ENCODE measurements around the gene LTA. TPM values are rescaled to one million over a fixed set of nuclear protein-coding genes. Genes with fewer than 3 reads are reported as not detected.

LTA gene, protein sequence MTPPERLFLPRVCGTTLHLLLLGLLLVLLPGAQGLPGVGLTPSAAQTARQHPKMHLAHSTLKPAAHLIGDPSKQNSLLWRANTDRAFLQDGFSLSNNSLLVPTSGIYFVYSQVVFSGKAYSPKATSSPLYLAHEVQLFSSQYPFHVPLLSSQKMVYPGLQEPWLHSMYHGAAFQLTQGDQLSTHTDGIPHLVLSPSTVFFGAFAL
- not detected for polyA plus RNA-seq (2012; ENCODE audit: insufficient read depth, insufficient read length, low read depth)

DNA sequence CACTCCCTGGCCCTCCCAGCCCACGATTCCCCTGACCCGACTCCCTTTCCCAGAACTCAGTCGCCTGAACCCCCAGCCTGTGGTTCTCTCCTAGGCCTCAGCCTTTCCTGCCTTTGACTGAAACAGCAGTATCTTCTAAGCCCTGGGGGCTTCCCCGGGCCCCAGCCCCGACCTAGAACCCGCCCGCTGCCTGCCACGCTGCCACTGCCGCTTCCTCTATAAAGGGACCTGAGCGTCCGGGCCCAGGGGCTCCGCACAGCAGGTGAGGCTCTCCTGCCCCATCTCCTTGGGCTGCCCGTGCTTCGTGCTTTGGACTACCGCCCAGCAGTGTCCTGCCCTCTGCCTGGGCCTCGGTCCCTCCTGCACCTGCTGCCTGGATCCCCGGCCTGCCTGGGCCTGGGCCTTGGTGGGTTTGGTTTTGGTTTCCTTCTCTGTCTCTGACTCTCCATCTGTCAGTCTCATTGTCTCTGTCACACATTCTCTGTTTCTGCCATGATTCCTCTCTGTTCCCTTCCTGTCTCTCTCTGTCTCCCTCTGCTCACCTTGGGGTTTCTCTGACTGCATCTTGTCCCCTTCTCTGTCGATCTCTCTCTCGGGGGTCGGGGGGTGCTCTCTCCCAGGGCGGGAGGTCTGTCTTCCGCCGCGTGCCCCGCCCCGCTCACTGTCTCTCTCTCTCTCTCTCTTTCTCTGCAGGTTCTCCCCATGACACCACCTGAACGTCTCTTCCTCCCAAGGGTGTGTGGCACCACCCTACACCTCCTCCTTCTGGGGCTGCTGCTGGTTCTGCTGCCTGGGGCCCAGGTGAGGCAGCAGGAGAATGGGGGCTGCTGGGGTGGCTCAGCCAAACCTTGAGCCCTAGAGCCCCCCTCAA lies at the start of gene LTA:
LTA (plus strand) TSS at position 249 of the 871 bp plus-strand sequence; CDS start at position 703, 454 bp downstream.
- Histone ChIP-seq H3K4me3 (ENCODE audit: low read depth, low read length) (no peak within 1 kb of the TSS), H3K9me3 (no peaks in the 10 kb centered on the region), H3K36me3 (no peaks in the 10 kb centered on the region), H3K27me3 (no peaks in the 10 kb centered on the region; the same call in 1 of the 2 replicates), H3K4me1 (peaks cover 6% of the 10 kb centered on the region; the same call in 1 of the 2 replicates)
- TF ChIP-seq, protein P1, sequence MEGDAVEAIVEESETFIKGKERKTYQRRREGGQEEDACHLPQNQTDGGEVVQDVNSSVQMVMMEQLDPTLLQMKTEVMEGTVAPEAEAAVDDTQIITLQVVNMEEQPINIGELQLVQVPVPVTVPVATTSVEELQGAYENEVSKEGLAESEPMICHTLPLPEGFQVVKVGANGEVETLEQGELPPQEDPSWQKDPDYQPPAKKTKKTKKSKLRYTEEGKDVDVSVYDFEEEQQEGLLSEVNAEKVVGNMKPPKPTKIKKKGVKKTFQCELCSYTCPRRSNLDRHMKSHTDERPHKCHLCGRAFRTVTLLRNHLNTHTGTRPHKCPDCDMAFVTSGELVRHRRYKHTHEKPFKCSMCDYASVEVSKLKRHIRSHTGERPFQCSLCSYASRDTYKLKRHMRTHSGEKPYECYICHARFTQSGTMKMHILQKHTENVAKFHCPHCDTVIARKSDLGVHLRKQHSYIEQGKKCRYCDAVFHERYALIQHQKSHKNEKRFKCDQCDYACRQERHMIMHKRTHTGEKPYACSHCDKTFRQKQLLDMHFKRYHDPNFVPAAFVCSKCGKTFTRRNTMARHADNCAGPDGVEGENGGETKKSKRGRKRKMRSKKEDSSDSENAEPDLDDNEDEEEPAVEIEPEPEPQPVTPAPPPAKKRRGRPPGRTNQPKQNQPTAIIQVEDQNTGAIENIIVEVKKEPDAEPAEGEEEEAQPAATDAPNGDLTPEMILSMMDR (IDR thresholded peaks at IDR 0.05; ENCODE audit: low read depth, low read length), result no peak
- DNase-seq, result no peak

DNA sequence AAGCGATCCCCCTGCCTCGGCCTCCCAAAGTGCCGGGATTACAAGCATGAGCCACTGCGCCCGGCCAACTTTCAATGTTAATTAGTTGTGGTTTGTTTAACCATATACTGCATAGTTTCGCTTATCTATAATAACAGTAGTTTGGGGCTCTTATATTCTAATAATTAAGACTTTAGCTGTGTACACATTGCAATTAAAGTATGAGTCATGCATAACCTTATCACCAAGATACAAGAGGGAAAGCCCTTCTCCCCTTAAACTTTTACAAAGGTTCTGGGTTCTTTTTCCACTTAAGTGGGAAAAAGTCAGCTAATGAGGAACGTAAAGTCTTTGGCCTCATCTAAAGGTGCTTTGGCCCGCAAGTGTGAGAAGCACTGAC lies 46.5 kb upstream of the LTA start:
- Histone ChIP-seq H3K27me3 (peaks cover 8% of the 10 kb centered on the region), H3K4me1 (peaks cover 7% of the 10 kb centered on the region; the same call in 1 of the 2 replicates), H3K36me3 (peaks cover 9% of the 10 kb centered on the region), H3K9me3 (no peaks in the 10 kb centered on the region), H3K4me3 (ENCODE audit: low read depth, low read length) (no peak overlapping the region)
- TF ChIP-seq, protein P1 (IDR thresholded peaks at IDR 0.05; ENCODE audit: low read depth, low read length), result no peak
- DNase-seq, result no peak

- H3K27me3 ChIP-seq, result peaks cover 4% of the 10 kb centered on the region; the same call in 1 of the 2 replicates
- H3K9me3 ChIP-seq, result no peaks in the 10 kb centered on the region
- no peak overlapping the region for H3K4me3 ChIP-seq (ENCODE audit: low read depth, low read length)
- peaks cover 14% of the 10 kb centered on the region for H3K36me3 ChIP-seq
- DNase-seq, result no peak
- TF ChIP-seq, protein P1 (IDR thresholded peaks at IDR 0.05; ENCODE audit: low read depth, low read length), result no peak
- peaks cover 7% of the 10 kb centered on the region; the same call in 1 of the 2 replicates for H3K4me1 ChIP-seq
Measured at GRCh38 chr6:31525932-31526591, 46.0 kb upstream of the LTA start.

- DNase-seq, result no peak
- TF ChIP-seq, protein P1 (IDR thresholded peaks at IDR 0.05; ENCODE audit: low read depth, low read length), result no peak
- H3K27me3 ChIP-seq, result no peaks in the 10 kb centered on the region
- peaks cover 35% of the 10 kb centered on the region for H3K36me3 ChIP-seq
- no peak overlapping the region for H3K4me3 ChIP-seq (ENCODE audit: low read depth, low read length)
- no peaks in the 10 kb centered on the region for H3K9me3 ChIP-seq
- H3K4me1 ChIP-seq, result peaks cover 7% of the 10 kb centered on the region; the same call in 1 of the 2 replicates
Measured at GRCh38 chr6:31528307-31528777, 43.7 kb upstream of the LTA start.

DNA sequence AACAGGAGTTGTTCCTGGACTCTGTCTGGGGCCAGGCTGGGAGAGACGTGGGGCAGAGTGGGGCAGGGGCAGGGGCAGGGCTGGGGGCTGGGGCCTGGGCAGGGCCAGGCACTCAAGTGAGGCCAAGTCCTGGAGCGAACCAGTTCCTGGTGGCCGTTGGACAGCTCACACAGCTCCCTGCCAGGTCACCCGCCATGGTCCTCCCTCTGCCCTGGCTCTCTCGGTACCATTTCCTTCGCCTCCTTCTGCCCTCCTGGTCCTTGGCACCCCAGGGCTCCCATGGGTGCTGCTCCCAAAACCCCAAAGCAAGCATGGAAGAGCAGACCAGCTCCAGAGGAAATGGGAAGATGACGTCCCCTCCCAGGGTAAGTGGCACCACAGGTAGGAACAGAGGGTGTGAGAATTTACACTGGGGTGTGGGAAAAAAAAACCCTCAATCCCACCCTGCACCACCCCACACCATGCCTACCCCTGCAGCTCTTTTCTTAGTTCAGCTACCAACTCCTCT lies 43.2 kb upstream of the LTA start, which contains the start of gene MCCD1:
MCCD1 (plus strand) TSS at position 142 of the 508 bp plus-strand sequence; CDS start at position 195, 53 bp downstream.
- Histone ChIP-seq H3K9me3 (no peaks in the 10 kb centered on the region), H3K36me3 (peaks cover 41% of the 10 kb centered on the region), H3K4me1 (peaks cover 7% of the 10 kb centered on the region; the same call in 1 of the 2 replicates), H3K4me3 (ENCODE audit: low read depth, low read length) (no peak within 1 kb of the TSS), H3K27me3 (no peaks in the 10 kb centered on the region)
- DNase-seq, result no peak
- TF ChIP-seq, protein P1 (IDR thresholded peaks at IDR 0.05; ENCODE audit: low read depth, low read length), result no peak

All from BE2C (cell line).